ENCODE measurements around the gene GLIS1.

GLIS1 gene

GRCh38 chr1:53717025-53717804, 21.7 kb downstream of the GLIS1 start:
- no peak for DNase-seq (ENCODE audit: low read depth)

GRCh38 chr1:53716150-53716549, 22.8 kb downstream of the GLIS1 start:
- no peak for DNase-seq (ENCODE audit: low read depth)

- DNase-seq (ENCODE audit: low read depth): no peak
Measured at GRCh38 chr1:53715478-53715877, 23.5 kb downstream of the GLIS1 start.

- no peak for DNase-seq (ENCODE audit: low read depth)
Measured at GRCh38 chr1:53712276-53712675, 26.7 kb downstream of the GLIS1 start.

- DNase-seq (ENCODE audit: low read depth): no peak
Measured at GRCh38 chr1:53710584-53710983, 28.4 kb downstream of the GLIS1 start.

GRCh38 chr1:53708687-53709086, 30.3 kb downstream of the GLIS1 start:
- DNase-seq (ENCODE audit: low read depth): no peak

GRCh38 chr1:53706356-53706755, 32.6 kb downstream of the GLIS1 start:
- DNase-seq (ENCODE audit: low read depth): no peak

GRCh38 chr1:53705446-53706096, 33.4 kb downstream of the GLIS1 start:
- DNase-seq (ENCODE audit: low read depth): no peak

GRCh38 chr1:53704804-53705445, 34.0 kb downstream of the GLIS1 start:
- DNase-seq (ENCODE audit: low read depth): no peak

- DNase-seq (ENCODE audit: low read depth): no peak
Measured at GRCh38 chr1:53704304-53704703, 34.7 kb downstream of the GLIS1 start.

- no peak for DNase-seq (ENCODE audit: low read depth)
Measured at GRCh38 chr1:53703174-53703573, 35.8 kb downstream of the GLIS1 start.

GRCh38 chr1:53702341-53702740, 36.6 kb downstream of the GLIS1 start:
- DNase-seq (ENCODE audit: low read depth): no peak

GRCh38 chr1:53700776-53701175, 38.2 kb downstream of the GLIS1 start:
- DNase-seq (ENCODE audit: low read depth): no peak

GRCh38 chr1:53699981-53700380, 39.0 kb downstream of the GLIS1 start:
- no peak for DNase-seq (ENCODE audit: low read depth)

GRCh38 chr1:53698384-53698980, 40.5 kb downstream of the GLIS1 start:
- no peak for DNase-seq (ENCODE audit: low read depth)

- DNase-seq (ENCODE audit: low read depth): peak; percentile 17
Measured at GRCh38 chr1:53697721-53698383, 41.1 kb downstream of the GLIS1 start.

- no peak for DNase-seq (ENCODE audit: low read depth)
Measured at GRCh38 chr1:53696990-53697389, 42.0 kb downstream of the GLIS1 start.

- DNase-seq (ENCODE audit: low read depth): no peak
Measured at GRCh38 chr1:53696571-53696970, 42.4 kb downstream of the GLIS1 start.

- no peak for DNase-seq (ENCODE audit: low read depth)
Measured at GRCh38 chr1:53696051-53696450, 42.9 kb downstream of the GLIS1 start.

- DNase-seq (ENCODE audit: low read depth): no peak
Measured at GRCh38 chr1:53695116-53695515, 43.8 kb downstream of the GLIS1 start.

GRCh38 chr1:53694718-53695091, 44.3 kb downstream of the GLIS1 start:
- no peak for DNase-seq (ENCODE audit: low read depth)
